HG03280 (cell line): ENCODE measurements around the gene XKR7.

Experiments
- ATAC-seq: cut with Tn5 transposase; IDR thresholded peaks from one replicate; pipeline ENCODE4 v1.9.1; 2021; ENCODE audit warnings: mild to moderate bottlenecking, moderate library complexity; ENCODE audit not compliant: unreplicated experiment

XKR7 gene

DNA sequence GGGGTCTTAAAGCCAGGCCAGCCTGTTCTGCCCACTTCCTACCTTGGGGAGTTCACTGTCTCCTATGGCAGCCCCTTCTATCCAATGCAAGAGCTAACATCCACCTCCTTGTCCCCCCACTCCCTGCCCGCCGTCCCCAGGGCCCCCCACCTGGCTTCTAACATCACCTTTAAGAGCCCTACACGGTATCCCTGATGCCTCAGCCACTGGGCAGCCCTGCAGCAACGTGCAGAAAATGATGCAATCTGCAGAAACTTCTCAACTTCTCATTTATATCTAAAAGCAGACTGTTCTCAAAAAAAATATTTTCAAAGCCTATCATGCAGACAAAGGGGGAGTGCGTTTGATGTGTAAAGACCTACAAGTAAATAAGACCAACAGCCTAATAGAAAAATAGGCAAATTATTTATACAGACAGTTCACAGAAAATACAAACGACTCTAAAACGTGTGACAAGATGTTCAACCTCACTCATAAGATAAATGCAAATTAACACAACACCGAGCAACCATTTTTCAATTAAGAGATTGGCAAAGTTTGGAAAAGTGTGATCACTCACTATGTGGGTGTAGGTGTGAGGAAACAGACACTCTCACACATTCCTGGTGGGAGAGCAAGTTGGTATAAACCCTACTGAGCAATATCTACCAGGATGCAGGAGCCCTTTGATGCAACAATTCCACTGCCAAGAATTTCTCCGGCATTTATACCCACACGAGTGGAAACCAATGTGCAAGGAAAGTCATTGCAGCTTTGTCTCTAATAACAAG lies 69.0 kb downstream of the XKR7 start:
- ATAC-seq: no peak

DNA sequence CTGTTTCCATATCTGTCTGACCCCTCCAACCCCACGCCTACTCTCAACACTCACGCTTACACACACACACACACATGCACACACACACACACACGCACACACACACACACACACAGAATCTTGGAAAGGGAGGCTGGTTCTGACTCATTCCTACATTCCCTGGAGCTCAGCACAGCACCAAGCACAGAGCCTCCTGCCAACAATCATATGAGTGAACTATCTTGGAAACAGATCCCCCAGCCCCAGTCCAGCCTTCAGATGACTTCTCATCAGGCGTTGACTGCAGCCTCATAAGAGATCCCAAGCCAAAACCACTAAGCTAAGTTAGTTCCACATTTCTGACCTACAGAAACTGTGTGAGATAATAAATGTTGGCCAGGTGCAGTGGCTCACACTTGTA lies 70.0 kb downstream of the XKR7 start:
- ATAC-seq: no peak

- no peak for ATAC-seq
Measured at GRCh38 chr20:32040142-32040953, 72.4 kb downstream of the XKR7 start.

DNA sequence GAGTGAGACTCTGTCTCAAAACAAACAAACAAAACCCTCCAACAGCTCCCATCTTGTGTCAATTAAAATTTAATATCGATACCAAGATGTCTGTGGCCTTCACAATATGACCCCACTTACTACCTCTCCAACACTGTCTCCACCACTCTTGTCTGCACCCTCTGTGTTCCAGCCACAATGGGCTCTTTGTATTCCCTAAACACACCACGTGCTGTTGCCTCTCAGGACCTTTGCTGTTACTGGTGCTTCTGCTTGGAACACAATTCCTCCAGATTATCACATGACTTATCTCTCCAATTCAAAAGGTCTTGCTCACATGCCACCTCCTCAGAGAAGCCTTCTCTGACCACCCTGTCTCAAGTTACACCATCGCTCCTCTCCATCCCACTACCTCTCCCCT lies 78.0 kb downstream of the XKR7 start:
- ATAC-seq: no peak

DNA sequence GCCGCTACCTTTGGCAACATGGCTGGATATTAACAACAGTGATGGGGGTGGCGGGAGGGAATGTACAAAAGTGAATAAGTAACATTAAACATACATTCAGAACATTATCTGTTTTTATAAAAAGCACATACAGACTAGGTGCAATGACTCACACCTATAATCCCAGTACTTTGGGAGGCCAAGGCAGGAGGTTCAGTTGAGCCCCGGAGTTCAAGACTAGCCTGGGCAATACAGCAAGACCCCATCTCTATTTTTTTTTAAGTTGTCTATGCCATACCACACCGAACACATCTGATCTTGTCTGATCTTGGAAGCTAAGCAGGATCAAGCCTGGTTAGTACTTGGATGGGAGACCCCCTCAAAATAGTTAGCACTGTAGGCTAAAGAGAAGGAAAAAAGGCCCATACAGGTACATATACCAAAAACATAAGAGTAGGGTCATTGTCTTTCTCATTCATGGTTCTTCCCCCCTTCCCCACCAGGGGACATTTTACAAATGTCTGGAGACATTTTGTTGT lies 82.4 kb downstream of the XKR7 start:
- ATAC-seq: no peak

GRCh38 chr20:32050851-32051556 lies 83.1 kb downstream of the XKR7 start:
- no peak for ATAC-seq

DNA sequence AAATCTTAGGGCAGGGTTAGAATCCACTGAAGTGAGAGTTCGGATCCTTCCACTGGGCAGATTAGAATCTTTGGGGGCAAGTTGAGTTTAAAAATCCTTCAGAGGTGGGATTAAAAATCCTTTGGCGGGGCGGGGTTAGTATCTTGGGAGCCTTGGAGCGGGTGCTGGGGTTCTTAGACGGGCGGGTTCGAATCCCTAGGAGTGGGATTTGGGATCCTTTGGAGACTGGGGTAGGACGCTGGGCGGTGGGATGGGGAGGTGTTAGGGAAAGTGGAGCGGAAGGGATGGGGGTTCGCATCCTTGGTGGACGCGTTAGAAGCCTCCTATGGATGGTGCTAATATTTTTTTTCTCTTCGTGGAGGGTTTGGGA lies 83.8 kb downstream of the XKR7 start:
- no peak for ATAC-seq

DNA sequence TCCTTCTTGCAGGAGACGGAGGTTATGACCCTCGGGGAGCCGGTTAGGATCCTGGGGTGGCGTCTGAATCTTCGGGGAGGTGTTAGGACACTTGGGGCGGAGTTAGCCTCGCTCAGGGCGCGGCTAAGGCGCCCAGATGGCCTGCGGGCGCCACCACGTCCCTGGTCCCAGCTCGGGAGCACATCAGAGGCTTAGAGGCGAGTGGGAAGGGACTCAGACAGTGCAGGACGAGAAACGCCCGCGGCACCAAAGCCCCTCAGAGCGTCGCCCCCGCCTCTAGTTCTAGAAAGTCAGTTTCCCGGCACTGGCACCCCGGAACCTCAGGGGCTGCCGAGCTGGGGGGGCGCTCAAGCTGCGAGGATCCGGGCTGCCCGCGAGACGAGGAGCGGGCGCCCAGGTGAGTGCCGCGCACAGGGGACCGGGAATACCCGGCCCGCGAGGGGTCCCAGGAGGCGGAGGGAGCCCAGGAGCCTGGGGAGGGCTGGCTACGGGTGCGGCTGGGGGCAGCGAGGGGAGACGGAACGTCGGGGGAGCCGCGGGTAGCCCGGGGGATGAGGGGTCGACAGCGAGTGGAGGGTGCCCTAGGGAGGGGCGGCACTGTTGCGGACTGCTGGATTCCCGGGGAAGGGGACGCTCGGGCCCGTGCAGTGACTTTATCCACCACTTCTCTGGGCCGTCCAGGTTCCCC lies 84.3 kb downstream of the XKR7 start, which contains the start of gene HCK:
Gene HCK, plus strand, starts transcription at position 153 of the 688 bp plus-strand sequence.
- ATAC-seq: no peak

- ATAC-seq: no peak
Measured at GRCh38 chr20:32052778-32053362, 84.9 kb downstream of the XKR7 start.
